ENCODE data around the gene AFF2.

The AFF2 gene

DNA sequence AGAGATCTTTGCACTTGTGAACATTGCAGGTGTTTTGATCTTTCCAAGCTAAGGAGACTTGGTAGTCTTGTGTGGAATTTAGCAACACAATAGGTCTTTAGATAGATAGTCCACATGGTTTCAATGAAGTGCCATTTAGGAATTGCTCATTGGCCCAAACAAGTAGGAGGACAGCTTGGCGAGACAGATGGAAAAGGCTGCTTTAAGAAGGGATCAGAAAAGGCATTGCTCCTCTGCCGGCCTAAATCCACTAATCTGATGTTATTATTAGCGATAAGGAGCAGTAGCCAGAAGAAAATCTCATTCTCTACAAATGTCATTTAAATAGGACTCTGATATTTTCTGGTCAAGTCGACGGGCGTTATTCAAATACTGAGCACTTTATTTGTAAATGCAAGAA lies 99.7 kb downstream of the AFF2 start:
- no peaks in the 10 kb centered on the region for H3K36me3 ChIP-seq
- no peaks in the 10 kb centered on the region for H3K27me3 ChIP-seq
- no peak overlapping the region for H3K4me3 ChIP-seq (ENCODE audit: low read depth, low read length)
- H3K9me3 ChIP-seq = no peaks in the 10 kb centered on the region
- TF ChIP-seq, protein P1, sequence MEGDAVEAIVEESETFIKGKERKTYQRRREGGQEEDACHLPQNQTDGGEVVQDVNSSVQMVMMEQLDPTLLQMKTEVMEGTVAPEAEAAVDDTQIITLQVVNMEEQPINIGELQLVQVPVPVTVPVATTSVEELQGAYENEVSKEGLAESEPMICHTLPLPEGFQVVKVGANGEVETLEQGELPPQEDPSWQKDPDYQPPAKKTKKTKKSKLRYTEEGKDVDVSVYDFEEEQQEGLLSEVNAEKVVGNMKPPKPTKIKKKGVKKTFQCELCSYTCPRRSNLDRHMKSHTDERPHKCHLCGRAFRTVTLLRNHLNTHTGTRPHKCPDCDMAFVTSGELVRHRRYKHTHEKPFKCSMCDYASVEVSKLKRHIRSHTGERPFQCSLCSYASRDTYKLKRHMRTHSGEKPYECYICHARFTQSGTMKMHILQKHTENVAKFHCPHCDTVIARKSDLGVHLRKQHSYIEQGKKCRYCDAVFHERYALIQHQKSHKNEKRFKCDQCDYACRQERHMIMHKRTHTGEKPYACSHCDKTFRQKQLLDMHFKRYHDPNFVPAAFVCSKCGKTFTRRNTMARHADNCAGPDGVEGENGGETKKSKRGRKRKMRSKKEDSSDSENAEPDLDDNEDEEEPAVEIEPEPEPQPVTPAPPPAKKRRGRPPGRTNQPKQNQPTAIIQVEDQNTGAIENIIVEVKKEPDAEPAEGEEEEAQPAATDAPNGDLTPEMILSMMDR (IDR thresholded peaks at IDR 0.05; ENCODE audit: low read depth, low read length) = no peak
- DNase-seq = no peak
- no peaks in the 10 kb centered on the region for H3K4me1 ChIP-seq

DNA sequence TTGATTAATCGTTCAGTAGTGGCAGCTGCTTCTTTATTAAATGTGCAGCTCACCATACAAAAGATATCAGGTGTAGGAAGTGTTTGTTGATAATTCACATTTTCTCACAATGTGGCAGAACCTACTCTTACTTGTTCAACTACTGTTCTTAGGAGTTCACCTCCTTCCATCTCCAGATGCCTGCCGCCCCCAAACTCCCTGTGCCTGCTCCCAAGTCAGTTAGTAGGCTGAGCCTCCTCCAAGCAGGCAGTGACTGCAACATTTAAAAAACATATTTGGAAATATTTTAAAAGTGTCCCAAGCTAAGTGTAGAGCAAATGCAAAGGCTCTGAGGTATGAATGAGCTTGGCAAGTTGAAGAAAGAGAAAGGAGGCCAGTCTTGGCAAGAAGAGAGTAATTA lies 100.2 kb downstream of the AFF2 start:
- Histone ChIP-seq H3K4me1 (no peaks in the 10 kb centered on the region), H3K9me3 (no peaks in the 10 kb centered on the region), H3K4me3 (ENCODE audit: low read depth, low read length) (no peak overlapping the region), H3K27me3 (no peaks in the 10 kb centered on the region), H3K36me3 (no peaks in the 10 kb centered on the region)
- TF ChIP-seq, protein P1 (IDR thresholded peaks at IDR 0.05; ENCODE audit: low read depth, low read length) = no peak
- DNase-seq = no peak

DNA sequence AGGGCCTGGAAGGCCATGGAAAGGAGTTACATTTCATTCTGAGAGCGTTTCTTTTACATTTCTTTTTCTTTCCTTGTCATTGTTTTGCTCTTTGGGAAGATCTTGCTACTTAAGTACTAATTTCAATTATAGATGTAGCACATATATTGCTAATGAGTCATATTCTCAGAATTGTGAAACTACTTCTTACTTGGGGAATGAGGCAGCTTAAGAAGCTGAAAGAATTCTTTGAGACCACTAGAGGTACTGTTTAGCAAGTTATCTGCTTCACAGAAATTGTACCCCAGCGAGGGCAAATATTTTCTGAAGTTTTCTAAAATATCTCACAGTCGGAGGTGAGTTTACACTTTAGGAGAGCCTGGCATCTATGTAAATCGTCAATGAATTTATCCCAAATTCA lies 100.6 kb downstream of the AFF2 start:
- Histone ChIP-seq H3K27me3 (no peaks in the 10 kb centered on the region), H3K4me1 (no peaks in the 10 kb centered on the region), H3K9me3 (no peaks in the 10 kb centered on the region), H3K4me3 (ENCODE audit: low read depth, low read length) (no peak overlapping the region), H3K36me3 (no peaks in the 10 kb centered on the region)
- no peak for DNase-seq
- TF ChIP-seq, protein P1 (IDR thresholded peaks at IDR 0.05; ENCODE audit: low read depth, low read length) = no peak

DNA sequence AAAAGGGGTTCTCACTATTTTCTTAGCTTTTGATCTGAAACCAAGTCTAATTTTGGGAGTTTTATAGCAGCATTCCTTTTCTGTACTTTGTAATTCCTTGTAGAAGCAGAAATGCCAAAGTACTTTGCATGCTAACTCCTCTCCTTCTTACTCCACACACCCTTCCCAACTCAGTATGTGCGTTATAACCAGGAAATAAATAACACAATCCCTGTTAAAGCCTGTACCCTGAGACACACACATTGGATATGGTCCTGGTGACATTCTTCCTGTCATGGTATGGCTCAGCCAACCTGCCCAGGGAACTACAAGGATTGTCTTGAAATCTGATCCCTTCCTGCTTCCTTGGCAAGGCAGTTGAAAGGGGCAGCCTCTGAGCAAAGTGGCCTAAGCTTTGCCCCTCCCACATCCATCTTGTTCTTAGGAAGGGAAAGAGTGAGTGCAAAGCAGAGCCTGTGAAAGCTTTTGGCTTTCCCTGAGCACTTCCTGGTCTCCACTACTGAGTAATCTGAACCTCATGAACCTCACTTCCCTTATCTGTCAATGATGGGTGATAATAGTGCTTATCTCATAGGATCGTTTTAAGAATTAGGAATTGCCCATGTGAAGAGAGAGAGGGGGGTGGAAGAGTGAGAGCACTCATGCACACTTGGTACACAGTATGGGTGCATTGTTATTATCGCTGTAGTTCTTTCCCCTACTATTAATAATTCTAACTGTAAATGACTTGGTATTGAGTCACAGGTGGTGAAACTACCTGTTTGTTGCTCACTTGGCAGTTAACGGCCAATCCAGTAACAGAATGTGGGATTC lies 109.3 kb downstream of the AFF2 start:
- H3K36me3 ChIP-seq = no peaks in the 10 kb centered on the region
- H3K4me1 ChIP-seq = no peaks in the 10 kb centered on the region
- H3K9me3 ChIP-seq = no peaks in the 10 kb centered on the region
- no peak overlapping the region for H3K4me3 ChIP-seq (ENCODE audit: low read depth, low read length)
- no peak for DNase-seq
- TF ChIP-seq, protein P1 (IDR thresholded peaks at IDR 0.05; ENCODE audit: low read depth, low read length) = no peak
- H3K27me3 ChIP-seq = no peaks in the 10 kb centered on the region

DNA sequence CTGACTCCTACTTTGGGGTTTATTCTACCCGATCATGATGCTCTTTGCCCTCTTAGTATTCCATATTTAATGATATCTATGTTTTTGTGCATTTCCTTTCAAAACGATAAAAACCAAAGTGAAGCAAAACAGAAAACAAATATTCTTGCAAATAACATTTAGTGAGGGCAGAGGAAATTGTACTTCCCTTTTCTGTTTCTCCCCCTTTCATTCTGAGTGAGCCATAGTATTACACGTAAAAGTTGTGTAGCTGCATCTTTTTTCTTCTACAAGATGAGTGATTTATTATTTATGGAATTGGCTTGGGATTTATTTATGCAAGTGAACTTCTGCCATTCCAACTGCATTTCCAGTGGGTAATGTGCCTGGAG lies 109.9 kb downstream of the AFF2 start:
- H3K36me3 ChIP-seq = no peaks in the 10 kb centered on the region
- H3K4me3 ChIP-seq (ENCODE audit: low read depth, low read length) = no peak overlapping the region
- no peaks in the 10 kb centered on the region for H3K27me3 ChIP-seq
- H3K4me1 ChIP-seq = no peaks in the 10 kb centered on the region
- DNase-seq = no peak
- TF ChIP-seq, protein P1 (IDR thresholded peaks at IDR 0.05; ENCODE audit: low read depth, low read length) = no peak
- H3K9me3 ChIP-seq = no peaks in the 10 kb centered on the region

DNA sequence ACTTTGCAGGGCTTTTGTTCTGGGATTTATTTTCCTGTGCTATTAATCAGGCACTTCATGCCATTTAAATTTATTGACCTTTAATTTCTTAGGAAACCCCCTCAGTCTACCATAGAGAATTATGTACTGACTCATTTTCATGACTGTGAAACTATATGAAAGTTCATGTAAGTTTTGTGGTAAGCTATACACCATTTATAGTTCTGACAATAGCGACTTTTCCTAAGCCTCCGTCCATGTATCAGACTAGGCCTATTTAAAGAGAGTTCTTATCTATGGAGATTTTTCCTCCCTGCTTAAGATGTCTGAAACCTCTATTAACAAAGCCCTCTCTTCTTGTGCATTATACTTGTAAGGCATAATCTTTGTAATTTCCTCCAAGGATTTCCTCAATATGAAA lies 111.6 kb downstream of the AFF2 start:
- no peak for DNase-seq
- Histone ChIP-seq H3K27me3 (no peaks in the 10 kb centered on the region), H3K36me3 (no peaks in the 10 kb centered on the region), H3K4me1 (no peaks in the 10 kb centered on the region), H3K4me3 (ENCODE audit: low read depth, low read length) (no peak overlapping the region), H3K9me3 (no peaks in the 10 kb centered on the region)
- TF ChIP-seq, protein P1 (IDR thresholded peaks at IDR 0.05; ENCODE audit: low read depth, low read length) = no peak
